Mononuclear cell (primary cell): ENCODE measurements around the gene PLCH1. TPM values are rescaled to one million over a fixed set of nuclear protein-coding genes. Genes with fewer than 3 reads are reported as not detected.
"Not testable (repeated sequence)": the region's sequence is repeated elsewhere in the genome, so short reads cannot be mapped to it uniquely, and the experiment has no call there.

Experiments
- H3K27me3 ChIP-seq: 2 replicates; pipeline ENCODE4 v1.6.0; 2011; ENCODE audit warnings: low read length, control low read depth; ENCODE audit not compliant: insufficient read depth
- H3K4me1 ChIP-seq: 2 replicates; pipeline ENCODE4 v1.5.1; 2011; ENCODE audit warnings: mild to moderate bottlenecking, low read length, control low read depth; ENCODE audit not compliant: insufficient read depth
- H3K4me3 ChIP-seq: 2 replicates; pipeline ENCODE4 v1.5.1; 2011; ENCODE audit warnings: mild to moderate bottlenecking, low read length, moderate library complexity
- H3K9me3 ChIP-seq: 2 replicates; pipeline ENCODE4 v1.5.1; 2011; ENCODE audit warnings: low read depth, mild to moderate bottlenecking, control low read depth, low read length
- total RNA-seq: library from RNA; depleted of rRNA; stranded (reverse); fragments of >200 nt; gene quantifications from one replicate; pipeline ENCODE4 v1.2.3, GENCODE V29; 2012

Gene PLCH1
- total RNA-seq, 1 donor, result 0.94 TPM

- Histone ChIP-seq H3K4me3 (no peak overlapping the region), H3K4me1 (no peaks in the 10 kb centered on the region), H3K9me3 (no peaks in the 10 kb centered on the region), H3K27me3 (no peaks in the 10 kb centered on the region)
These were observed 93.2 kb downstream of the PLCH1 start for GRCh38 chr3:155651489-155652218.

GRCh38 chr3:155648013-155648591, 96.8 kb downstream of the PLCH1 start:
- H3K4me3 ChIP-seq, result no peak overlapping the region
- H3K4me1 ChIP-seq, result no peaks in the 10 kb centered on the region
- H3K27me3 ChIP-seq, result no peaks in the 10 kb centered on the region
- H3K9me3 ChIP-seq, result no peaks in the 10 kb centered on the region

DNA sequence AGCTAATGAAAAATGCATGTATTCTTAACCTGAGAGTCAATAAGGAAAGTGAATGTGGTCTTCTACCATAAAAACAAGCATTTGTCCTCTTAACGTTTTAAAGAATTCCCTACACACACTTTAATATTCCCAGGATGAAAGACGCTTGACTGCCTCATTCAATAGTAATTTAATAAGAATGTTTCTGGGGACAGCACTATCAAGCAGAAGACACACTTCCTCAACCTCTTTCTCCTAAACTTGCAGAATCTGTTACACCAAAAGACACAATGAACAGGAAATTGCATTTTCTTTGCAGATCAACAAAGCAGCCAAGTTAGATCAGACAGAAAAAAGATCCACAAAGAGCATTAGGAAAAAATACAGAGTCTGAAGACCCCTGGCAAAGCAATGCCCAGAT, 97.7 kb downstream of the PLCH1 start:
- Histone ChIP-seq H3K4me3 (no peak overlapping the region), H3K9me3 (no peaks in the 10 kb centered on the region), H3K27me3 (no peaks in the 10 kb centered on the region), H3K4me1 (no peaks in the 10 kb centered on the region)

- no peak overlapping the region for H3K4me3 ChIP-seq
- H3K9me3 ChIP-seq, result no peaks in the 10 kb centered on the region
- H3K4me1 ChIP-seq, result no peaks in the 10 kb centered on the region
- H3K27me3 ChIP-seq, result no peaks in the 10 kb centered on the region
These were observed 98.2 kb downstream of the PLCH1 start for GRCh38 chr3:155646669-155647068.

- H3K4me3 ChIP-seq, result no peak overlapping the region
- no peaks in the 10 kb centered on the region for H3K27me3 ChIP-seq
- H3K4me1 ChIP-seq, result no peaks in the 10 kb centered on the region
- no peaks in the 10 kb centered on the region for H3K9me3 ChIP-seq
These were observed 98.7 kb downstream of the PLCH1 start for GRCh38 chr3:155646128-155646527.

DNA sequence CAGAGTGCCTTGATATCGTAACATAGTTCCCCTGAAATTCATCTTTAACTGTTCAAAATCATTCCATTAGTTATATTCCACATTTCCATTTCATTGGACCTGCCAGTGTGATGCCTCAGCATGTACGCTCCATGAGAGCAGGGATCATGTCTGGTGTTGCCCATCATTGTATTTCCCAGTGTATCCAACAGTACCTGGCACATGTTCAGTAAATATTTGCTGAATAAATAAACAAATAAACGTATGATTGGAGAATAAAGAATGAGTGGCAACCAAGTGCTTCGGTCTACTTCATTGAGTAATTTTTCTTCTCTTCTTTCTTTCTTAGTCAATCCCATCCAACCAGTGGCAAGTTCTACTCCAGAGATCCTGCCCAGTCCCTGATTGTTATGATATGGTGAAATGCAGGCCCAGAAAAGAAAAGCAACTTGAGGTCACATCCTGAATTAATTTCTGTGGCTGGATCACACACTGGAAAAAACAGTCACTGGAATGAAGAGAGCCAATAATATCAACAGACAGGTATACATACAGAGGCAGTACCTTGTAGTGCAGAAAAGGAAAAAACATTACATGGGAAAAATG, 101.2 kb downstream of the PLCH1 start:
- no peak overlapping the region for H3K4me3 ChIP-seq
- H3K4me1 ChIP-seq, result no peaks in the 10 kb centered on the region
- H3K27me3 ChIP-seq, result no peaks in the 10 kb centered on the region
- H3K9me3 ChIP-seq, result no peaks in the 10 kb centered on the region

GRCh38 chr3:155641956-155642355, 102.9 kb downstream of the PLCH1 start:
- H3K4me3 ChIP-seq, result no peak overlapping the region
- no peaks in the 10 kb centered on the region for H3K4me1 ChIP-seq
- no peaks in the 10 kb centered on the region for H3K9me3 ChIP-seq
- H3K27me3 ChIP-seq, result no peaks in the 10 kb centered on the region

DNA sequence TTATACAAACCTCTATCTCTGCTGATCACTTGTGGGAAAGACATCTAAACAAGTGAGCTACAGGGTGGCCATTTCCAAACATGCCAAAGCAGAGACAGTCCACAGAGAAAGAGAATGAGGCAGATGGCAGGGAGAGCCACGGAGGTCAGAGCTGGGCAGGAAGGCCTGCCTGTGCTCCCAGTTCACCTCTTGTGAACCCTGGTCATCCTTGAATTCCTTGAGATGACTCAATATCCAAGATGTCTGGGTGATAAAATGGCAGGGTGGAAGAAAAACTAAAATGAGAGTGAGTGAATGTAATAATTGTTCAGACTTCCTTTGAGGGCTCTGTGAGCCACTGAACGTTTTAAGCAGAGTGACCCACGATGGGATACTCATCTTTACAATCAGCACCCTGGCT, 104.8 kb downstream of the PLCH1 start:
- H3K4me3 ChIP-seq, result no peak overlapping the region
- H3K27me3 ChIP-seq, result no peaks in the 10 kb centered on the region
- no peaks in the 10 kb centered on the region for H3K9me3 ChIP-seq
- H3K4me1 ChIP-seq, result no peaks in the 10 kb centered on the region

- Histone ChIP-seq H3K27me3 (no peaks in the 10 kb centered on the region), H3K4me3 (no peak overlapping the region), H3K4me1 (no peaks in the 10 kb centered on the region), H3K9me3 (no peaks in the 10 kb centered on the region)
These were observed 105.3 kb downstream of the PLCH1 start for GRCh38 chr3:155639462-155640055.

GRCh38 chr3:155638461-155638860, 106.4 kb downstream of the PLCH1 start:
- H3K4me1 ChIP-seq, H3K27me3 ChIP-seq, H3K9me3 ChIP-seq, H3K4me3 ChIP-seq: not testable (repeated sequence)

DNA sequence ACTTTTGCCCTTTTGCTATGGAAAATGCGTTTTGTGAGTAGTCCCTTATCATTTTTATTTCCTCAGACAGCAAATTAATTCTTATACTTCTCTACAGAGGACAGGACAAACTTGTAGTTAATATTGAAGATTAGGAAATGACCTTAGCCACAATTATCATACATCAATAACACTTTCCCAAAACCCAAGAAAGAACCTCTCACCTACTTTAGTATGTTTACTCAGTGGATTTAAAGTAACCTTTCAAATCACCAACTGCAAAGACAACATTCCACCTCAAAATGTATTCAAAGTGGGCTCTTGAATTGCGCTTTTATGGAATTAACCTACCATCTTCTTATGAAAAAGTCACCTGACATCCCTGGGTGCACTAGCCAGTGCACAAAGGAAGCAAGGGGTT, 107.3 kb downstream of the PLCH1 start:
- Histone ChIP-seq H3K9me3 (no peaks in the 10 kb centered on the region), H3K27me3 (no peaks in the 10 kb centered on the region), H3K4me1 (no peaks in the 10 kb centered on the region), H3K4me3 (no peak overlapping the region)

DNA sequence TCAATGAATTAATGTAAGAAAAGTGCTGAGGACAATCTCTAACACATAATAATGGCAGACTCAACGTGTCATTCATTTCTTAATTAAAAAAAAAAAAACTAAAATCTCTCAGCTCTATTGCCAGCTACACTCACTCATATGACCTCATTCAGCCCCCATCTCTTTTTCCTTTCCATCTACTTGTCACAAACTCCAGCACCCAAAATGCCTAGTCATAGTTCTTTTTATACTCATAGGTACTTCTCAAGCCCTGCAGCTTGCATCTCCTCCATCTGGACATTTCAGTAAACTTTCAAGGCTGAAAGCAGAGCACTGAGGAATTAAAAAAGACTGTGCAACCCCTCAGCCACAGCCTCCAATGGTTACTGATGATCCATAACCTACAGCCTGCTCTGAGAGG, 109.8 kb downstream of the PLCH1 start:
- no peaks in the 10 kb centered on the region for H3K4me1 ChIP-seq
- no peaks in the 10 kb centered on the region for H3K27me3 ChIP-seq
- no peaks in the 10 kb centered on the region for H3K9me3 ChIP-seq
- no peak overlapping the region for H3K4me3 ChIP-seq

- H3K4me3 ChIP-seq, result no peak overlapping the region
- no peaks in the 10 kb centered on the region for H3K27me3 ChIP-seq
- H3K9me3 ChIP-seq, result no peaks in the 10 kb centered on the region
- H3K4me1 ChIP-seq, result no peaks in the 10 kb centered on the region
These were observed 110.7 kb downstream of the PLCH1 start for GRCh38 chr3:155634121-155634719.

GRCh38 chr3:155631323-155632019, 113.4 kb downstream of the PLCH1 start:
- no peak overlapping the region for H3K4me3 ChIP-seq

GRCh38 chr3:155629556-155629955, 115.3 kb downstream of the PLCH1 start:
- Histone ChIP-seq H3K4me3 (no peak overlapping the region), H3K9me3 (no peaks in the 10 kb centered on the region), H3K27me3 (no peaks in the 10 kb centered on the region), H3K4me1 (no peaks in the 10 kb centered on the region)

More at GRCh38 chr3:155631323-155632019, 113.4 kb downstream of the PLCH1 start:
- Histone ChIP-seq H3K4me1 (no peaks in the 10 kb centered on the region), H3K9me3 (no peaks in the 10 kb centered on the region), H3K27me3 (no peaks in the 10 kb centered on the region)
